Urothelium cell line (cell line): ENCODE results near the gene KCNE1.
"Not testable (repeated sequence)": the region's sequence is repeated elsewhere in the genome, so short reads cannot be mapped to it uniquely, and the experiment has no call there.

Source experiments
- DNase-seq: peaks from one replicate; pipeline ENCODE4 v3.0.0; 2011; ENCODE audit warnings: low spot score, mixed read lengths
- FAIRE-seq: peaks from 2 replicates; lab custom pipeline; 2011; peaks lifted over from hg19 to GRCh38; lab: Jason Lieb, UNC

The KCNE1 gene

GRCh38 chr21:34517039-34517438 lies 5.0 kb upstream of the KCNE1 start:
- FAIRE-seq, result no peak

GRCh38 chr21:34514576-34515115 lies 2.6 kb upstream of the KCNE1 start:
- FAIRE-seq, result no peak

More at GRCh38 chr21:34517039-34517438, 5.0 kb upstream of the KCNE1 start:
- DNase-seq, result no peak

GRCh38 chr21:34513129-34513675 lies 1.2 kb upstream of the KCNE1 start:
- DNase-seq, result no peak
- FAIRE-seq, result no peak

More at GRCh38 chr21:34514576-34515115, 2.6 kb upstream of the KCNE1 start:
- DNase-seq, result no peak

GRCh38 chr21:34511181-34511580 lies 829 bp downstream of the KCNE1 start:
- DNase-seq, result no peak

GRCh38 chr21:34510148-34511142 lies 1.6 kb downstream of the KCNE1 start:
- FAIRE-seq (no peak), DNase-seq (peak; percentile 23)

More at GRCh38 chr21:34511181-34511580, 829 bp downstream of the KCNE1 start:
- no peak for FAIRE-seq

GRCh38 chr21:34509151-34509550 lies 2.9 kb downstream of the KCNE1 start:
- no peak for DNase-seq
- no peak for FAIRE-seq

- no peak for FAIRE-seq
- DNase-seq, result no peak
These were observed 7.4 kb downstream of the KCNE1 start for GRCh38 chr21:34504595-34504994.

GRCh38 chr21:34502480-34503106 lies 9.4 kb downstream of the KCNE1 start:
- no peak for FAIRE-seq
- DNase-seq, result no peak

- DNase-seq, result no peak
- no peak for FAIRE-seq
These were observed 10.3 kb downstream of the KCNE1 start for GRCh38 chr21:34501716-34502115.

GRCh38 chr21:34500191-34500590 lies 11.8 kb downstream of the KCNE1 start:
- no peak for DNase-seq
- no peak for FAIRE-seq

GRCh38 chr21:34499116-34499515 lies 12.9 kb downstream of the KCNE1 start:
- DNase-seq (no peak), FAIRE-seq (no peak)

GRCh38 chr21:34498623-34499022 lies 13.4 kb downstream of the KCNE1 start:
- FAIRE-seq (no peak), DNase-seq (no peak)

- not testable (repeated sequence) for FAIRE-seq, DNase-seq
These were observed 28.2 kb downstream of the KCNE1 start for GRCh38 chr21:34483854-34484253.

- FAIRE-seq, DNase-seq: not testable (repeated sequence)
These were observed 28.6 kb downstream of the KCNE1 start for GRCh38 chr21:34483435-34483834.

- not testable (repeated sequence) for FAIRE-seq, DNase-seq
These were observed 44.7 kb downstream of the KCNE1 start for GRCh38 chr21:34467333-34467732.

- not testable (repeated sequence) for DNase-seq, FAIRE-seq
These were observed 52.6 kb downstream of the KCNE1 start for GRCh38 chr21:34459426-34459825.

- not testable (repeated sequence) for DNase-seq, FAIRE-seq
These were observed 53.7 kb downstream of the KCNE1 start for GRCh38 chr21:34458266-34458665.

- not testable (repeated sequence) for FAIRE-seq, DNase-seq
These were observed 55.8 kb downstream of the KCNE1 start for GRCh38 chr21:34456180-34456579.

GRCh38 chr21:34455628-34456027 lies 56.4 kb downstream of the KCNE1 start:
- not testable (repeated sequence) for FAIRE-seq, DNase-seq

- not testable (repeated sequence) for FAIRE-seq
These were observed 65.0 kb downstream of the KCNE1 start for GRCh38 chr21:34447018-34447417.

GRCh38 chr21:34443486-34443885 lies 68.5 kb downstream of the KCNE1 start:
- DNase-seq, FAIRE-seq: not testable (repeated sequence)

More at GRCh38 chr21:34447018-34447417, 65.0 kb downstream of the KCNE1 start:
- DNase-seq, result not testable (repeated sequence)
